Adipose tissue (tissue), 3 donors: ENCODE data around the gene BORCS6. TPM values are rescaled to one million over a fixed set of nuclear protein-coding genes. Genes with fewer than 3 reads are reported as not detected.

Experiments
- H3K27ac ChIP-seq: one replicate; pipeline ENCODE4 v1.5.1; 2013; ENCODE audit warnings: low read depth, low read length
- WGBS, 3 donors: extraction: QIAGEN DNeasy Blood & Tissue Kit; methylation state at CpG; one replicate each; pipeline ENCODE4 v1.1.7; 2013; 5-methylcytosine and 5-hydroxymethylcytosine counted together
- polyA plus RNA-seq, 3 donors: library from polyadenylated mRNA; stranded (reverse); fragments of 200-250 nt; gene quantifications; one replicate each; pipeline ENCODE4 v1.2.3, GENCODE V29; 2013
- donor health status: healthy with polysubstance abuse.
- donor health status: Bipolar disorder and iron deficiency.
- donor health status: healthy.

Gene BORCS6
- 10 to 100 TPM in 1 of 3 donors, 1 to 10 TPM in 2; 3.3 to 13.9 (median 5.2) TPM for polyA plus RNA-seq

GRCh38 chr17:8189711-8190477 lies at the start of gene BORCS6:
Gene BORCS6 (minus strand): TSS chr17:8190180. CDS start chr17:8190140, 40 bp downstream.
- peak within 1 kb of the TSS; percentile 36 for H3K27ac ChIP-seq
- 0 to 1% (median 0%) methylated on average over 65 to 70 of the region's 70 CpGs for WGBS, 3 donors

GRCh38 chr17:8237886-8238285 lies 47.9 kb upstream of the BORCS6 start:
- no peak overlapping the region for H3K27ac ChIP-seq
- 89 to 95% (median 92%) methylated on average over 4 of the region's 4 CpGs for WGBS, 3 donors

- whole genome bisulfite sequencing, 3 donors: 76 to 93% (median 87%) methylated on average over 7 of the region's 7 CpGs
- H3K27ac ChIP-seq: no peak overlapping the region
Measured at GRCh38 chr17:8237175-8237574, 47.2 kb upstream of the BORCS6 start.

GRCh38 chr17:8235676-8236075 lies 45.7 kb upstream of the BORCS6 start:
- no peak overlapping the region for H3K27ac ChIP-seq
- 93 to 97% (median 97%) methylated on average over 7 of the region's 7 CpGs for WGBS, 3 donors

- no peak overlapping the region for H3K27ac ChIP-seq
- WGBS, 3 donors: 88 to 91% (median 90%) methylated on average over 21 of the region's 21 CpGs
Measured at GRCh38 chr17:8234361-8235270, 44.6 kb upstream of the BORCS6 start.

- H3K27ac ChIP-seq: no peak overlapping the region
- WGBS, 3 donors: 94 to 95% (median 95%) methylated on average over 10 of the region's 10 CpGs
Measured at GRCh38 chr17:8231701-8232100, 41.7 kb upstream of the BORCS6 start.

GRCh38 chr17:8227238-8227581 lies 37.2 kb upstream of the BORCS6 start:
- no peak overlapping the region for H3K27ac ChIP-seq

GRCh38 chr17:8226536-8227237 lies 36.7 kb upstream of the BORCS6 start:
- WGBS, 3 donors: 7 to 11% (median 9%) methylated on average over 32 of the region's 32 CpGs
- no peak overlapping the region for H3K27ac ChIP-seq

More at GRCh38 chr17:8227238-8227581, 37.2 kb upstream of the BORCS6 start:
- 83 to 92% (median 91%) methylated on average over 4 of the region's 4 CpGs for WGBS, 3 donors

GRCh38 chr17:8225813-8226535 lies 36.0 kb upstream of the BORCS6 start:
- 41 to 52% (median 44%) methylated on average over 20 of the region's 20 CpGs for WGBS, 3 donors

GRCh38 chr17:8224891-8225812 lies 35.2 kb upstream of the BORCS6 start:
- no peak overlapping the region for H3K27ac ChIP-seq
- 90 to 93% (median 90%) methylated on average over 26 of the region's 26 CpGs for WGBS, 3 donors

More at GRCh38 chr17:8225813-8226535, 36.0 kb upstream of the BORCS6 start:
- H3K27ac ChIP-seq: no peak overlapping the region

- WGBS, 3 donors: 6 to 15% (median 8%) methylated on average over 27 of the region's 27 CpGs
- H3K27ac ChIP-seq: peak overlapping the region; percentile 94
Measured at GRCh38 chr17:8223356-8224126, 33.6 kb upstream of the BORCS6 start.

GRCh38 chr17:8222630-8223355 lies 32.8 kb upstream of the BORCS6 start:
- peak overlapping the region; percentile 94 for H3K27ac ChIP-seq
- WGBS, 3 donors: 0% methylated on average over 49 of the region's 49 CpGs

- 0 to 1% (median 0%) methylated on average over 9 of the region's 9 CpGs for WGBS, 3 donors
- peak overlapping the region; percentile 94 for H3K27ac ChIP-seq
Measured at GRCh38 chr17:8222380-8222629, 32.3 kb upstream of the BORCS6 start.

GRCh38 chr17:8221663-8222379 lies 31.8 kb upstream of the BORCS6 start:
- peak overlapping the region; percentile 94 for H3K27ac ChIP-seq
- 0 to 1% (median 0%) methylated on average over 40 of the region's 40 CpGs for WGBS, 3 donors
